Forelimb muscle (tissue), 1 donor: ENCODE results near the gene GPC6. TPM values are rescaled to one million over a fixed set of nuclear protein-coding genes. Genes with fewer than 3 reads are reported as not detected.
A peak's percentile ranks its signal among the peaks of the same experiment; 100 is the strongest.
"Not testable (repeated sequence)": the region's sequence is repeated elsewhere in the genome, so short reads cannot be mapped to it uniquely, and the experiment has no call there.

Experiments
- DNase-seq: peaks from one replicate; pipeline ENCODE4 v3.0.0-alpha.2; 2013; ENCODE audit warnings: low read depth
- polyA plus RNA-seq: library from polyadenylated mRNA; unstranded; fragments of 120-200 nt; gene quantifications from one replicate; pipeline ENCODE4 v1.2.1, GENCODE V29; 2013; ENCODE audit not compliant: insufficient read length

GPC6 gene
- polyA plus RNA-seq, 1 donor, result 8.2 TPM

- no peak for DNase-seq
These were observed 977.6 kb downstream of the GPC6 start for GRCh38 chr13:94204163-94204562.

GRCh38 chr13:94204946-94205345, 978.3 kb downstream of the GPC6 start:
- no peak for DNase-seq

- DNase-seq, result no peak
These were observed 979.3 kb downstream of the GPC6 start for GRCh38 chr13:94205896-94206295.

GRCh38 chr13:94209117-94209516, 982.5 kb downstream of the GPC6 start:
- DNase-seq, result no peak

DNA sequence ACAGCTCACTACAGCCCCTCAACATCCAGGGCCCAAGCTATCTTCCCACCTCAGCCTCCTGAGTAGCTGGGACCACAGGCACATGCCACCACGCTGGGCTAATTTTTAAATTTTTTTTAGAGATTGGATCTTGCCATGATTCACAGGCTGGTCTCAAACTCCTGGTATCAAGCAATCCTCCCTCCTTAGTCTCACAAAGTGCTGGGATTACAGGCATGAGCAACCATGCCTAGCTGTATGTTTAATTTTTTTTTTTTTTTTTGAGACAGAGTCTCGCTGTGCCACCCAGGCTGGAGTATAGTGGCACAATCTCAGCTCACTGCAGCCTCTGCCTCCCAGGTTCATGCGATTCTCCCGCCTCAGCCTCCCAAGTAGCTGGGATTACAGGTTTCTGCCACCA, 983.3 kb downstream of the GPC6 start:
- DNase-seq, result not testable (repeated sequence)

GRCh38 chr13:94210816-94211215, 984.2 kb downstream of the GPC6 start:
- no peak for DNase-seq

DNA sequence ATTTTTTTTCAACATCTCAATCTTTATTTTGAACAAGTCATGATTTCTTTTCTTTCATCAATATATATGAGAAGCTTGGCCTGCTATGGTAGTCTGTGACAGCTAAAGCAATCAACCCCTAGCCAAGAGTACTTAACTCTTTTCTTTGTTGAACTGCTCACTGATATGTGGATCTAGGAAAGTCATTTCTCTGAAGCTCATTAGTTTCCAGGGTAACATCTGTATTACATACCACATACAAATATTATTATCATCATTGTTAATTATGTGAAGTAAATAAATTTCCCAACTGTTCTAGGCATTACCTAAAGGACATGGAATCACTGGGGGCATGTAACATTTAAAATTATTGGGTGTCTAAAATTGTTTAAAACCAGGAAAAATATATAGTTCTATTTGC, 985.6 kb downstream of the GPC6 start:
- DNase-seq, result no peak

DNA sequence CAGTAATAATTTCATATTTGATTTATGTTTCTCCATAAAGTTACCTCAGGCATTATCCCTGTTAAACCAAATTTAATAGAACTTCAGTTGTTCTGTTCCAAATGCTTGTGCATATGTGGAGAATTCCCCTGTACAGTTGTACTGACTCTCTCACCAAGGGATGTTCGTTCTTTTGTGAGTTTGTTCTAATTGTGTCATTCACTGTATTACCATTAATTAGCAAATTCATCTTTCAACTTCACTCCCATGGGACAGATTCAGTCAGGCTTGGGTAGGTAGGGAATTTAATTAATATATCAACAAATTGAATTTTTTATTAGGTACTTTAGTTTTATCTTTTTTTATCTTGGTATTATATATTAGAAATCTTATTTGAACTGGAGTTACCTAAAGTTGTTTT, 987.5 kb downstream of the GPC6 start:
- no peak for DNase-seq

GRCh38 chr13:94214975-94215374, 988.4 kb downstream of the GPC6 start:
- DNase-seq, result no peak

GRCh38 chr13:94216476-94216875, 989.9 kb downstream of the GPC6 start:
- DNase-seq, result no peak

- DNase-seq, result no peak
These were observed 990.8 kb downstream of the GPC6 start for GRCh38 chr13:94217370-94217769.

GRCh38 chr13:94218537-94218936, 991.9 kb downstream of the GPC6 start:
- DNase-seq, result no peak

DNA sequence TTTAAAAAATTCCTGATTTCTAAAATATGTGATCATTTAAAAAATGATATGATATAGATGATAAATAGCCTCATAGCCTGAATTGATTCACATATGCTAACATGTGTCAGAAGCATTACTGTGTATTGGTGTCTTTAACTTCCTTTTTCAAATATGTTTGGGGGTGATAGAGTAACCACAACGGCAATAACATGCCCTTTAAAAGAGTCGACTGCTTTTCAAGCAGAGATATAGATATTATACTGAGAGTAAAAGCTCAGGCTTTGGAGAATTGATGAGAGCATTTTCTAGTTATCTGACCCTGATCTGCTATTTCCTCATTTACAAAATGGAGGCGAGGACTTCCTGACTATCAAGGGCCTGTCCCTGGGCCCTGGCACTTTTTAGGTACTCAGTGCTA, 992.3 kb downstream of the GPC6 start:
- no peak for DNase-seq

DNA sequence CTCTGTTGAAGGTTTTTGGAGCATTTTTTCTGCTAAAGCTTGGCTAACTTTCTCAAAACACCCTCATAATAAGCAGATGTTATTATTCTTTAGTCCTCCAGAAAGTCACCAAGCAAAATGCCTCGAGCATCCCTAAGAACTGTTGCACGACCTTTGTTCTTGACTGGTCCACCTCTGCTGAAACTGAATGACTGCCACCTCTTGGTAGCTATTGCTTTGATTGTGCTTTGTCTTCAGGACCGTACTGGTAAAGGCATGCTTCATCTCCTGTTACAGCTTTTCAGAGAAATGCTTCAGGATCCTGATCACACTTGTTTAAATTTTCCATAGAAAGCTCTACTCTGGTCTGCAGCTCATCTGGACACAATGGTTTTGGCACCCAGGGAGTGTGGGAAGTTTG, 998.1 kb downstream of the GPC6 start:
- DNase-seq, result no peak

- DNase-seq, result no peak
These were observed 1000.8 kb downstream of the GPC6 start for GRCh38 chr13:94227255-94227879.

GRCh38 chr13:94228763-94229162, 1002.2 kb downstream of the GPC6 start:
- peak; percentile 36 for DNase-seq

DNA sequence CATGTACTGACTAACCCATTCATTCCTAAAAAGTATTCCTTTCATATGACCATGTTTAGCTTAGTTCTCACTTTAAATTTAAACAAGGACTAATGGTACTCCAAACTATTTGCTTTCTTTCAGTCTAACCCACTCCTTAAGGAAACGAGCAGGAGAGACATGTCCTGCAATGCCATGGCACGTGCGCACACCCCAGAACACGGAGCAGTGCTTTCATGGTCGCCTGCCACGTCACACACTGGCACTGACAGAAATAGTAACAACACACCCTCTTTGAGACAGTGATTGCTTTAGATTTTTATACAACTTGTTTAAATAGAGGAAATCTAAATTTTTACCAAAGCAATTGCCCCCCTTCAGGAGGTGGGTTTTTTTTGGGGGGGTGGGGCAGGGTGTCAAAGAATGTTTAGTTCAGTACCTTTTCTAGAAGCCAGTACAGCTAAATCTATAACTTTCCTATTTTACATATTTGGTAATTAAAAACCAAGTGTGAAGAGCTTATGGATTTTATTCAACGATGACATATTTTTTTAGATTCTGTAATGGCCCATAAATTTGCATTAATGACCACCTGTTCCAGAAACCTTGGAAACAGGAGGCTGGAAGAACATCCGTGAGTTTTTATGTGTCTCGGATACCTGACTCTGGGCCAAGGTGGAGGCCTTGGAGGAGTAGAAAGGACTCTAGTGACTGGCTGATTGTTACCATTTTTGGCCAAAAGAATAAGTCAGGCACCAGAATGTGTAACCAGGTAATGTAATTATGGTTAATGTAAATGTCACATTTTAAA, 1005.7 kb downstream of the GPC6 start:
- DNase-seq, result no peak

DNA sequence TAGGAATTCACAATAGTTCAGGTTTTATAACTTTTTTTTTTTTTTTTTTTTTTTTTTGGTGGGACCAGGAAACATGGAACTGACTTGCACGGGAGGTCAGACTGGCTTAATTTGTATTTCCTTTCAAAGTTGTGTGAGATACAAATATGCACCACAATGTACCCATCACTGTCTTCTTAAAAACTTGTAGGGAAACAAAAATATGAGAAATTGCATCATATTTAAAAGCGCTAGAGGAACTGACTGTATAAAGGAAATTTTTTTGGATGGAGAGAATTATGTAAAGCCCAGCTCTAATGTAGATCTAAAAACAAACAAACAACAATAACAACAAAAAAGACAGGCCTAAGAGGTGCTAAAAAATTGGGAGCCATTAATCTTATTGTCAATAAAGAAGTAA, 1006.3 kb downstream of the GPC6 start:
- no peak for DNase-seq

DNA sequence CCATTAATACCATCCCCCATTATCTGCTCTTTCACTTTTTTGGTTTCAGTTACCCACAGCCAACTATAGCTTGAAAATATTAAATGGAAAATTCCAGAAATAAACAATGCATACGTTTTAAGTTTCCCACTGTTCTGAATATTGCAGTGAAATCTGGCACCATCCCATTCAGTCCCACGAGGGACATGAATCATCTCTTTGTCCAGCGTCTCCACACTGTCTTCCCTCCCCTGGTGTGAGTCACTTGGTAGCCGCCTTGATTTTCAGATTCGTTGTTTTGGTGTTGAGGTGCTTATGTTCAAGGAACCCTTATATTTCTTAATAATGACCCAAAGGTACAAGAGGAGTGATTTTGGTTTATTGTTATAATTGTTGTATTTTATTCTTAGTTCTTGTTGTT, 1006.8 kb downstream of the GPC6 start:
- peak; percentile 36 for DNase-seq

GRCh38 chr13:94233837-94234236, 1007.2 kb downstream of the GPC6 start:
- DNase-seq, result no peak

GRCh38 chr13:94234738-94235137, 1008.1 kb downstream of the GPC6 start:
- DNase-seq, result no peak

DNA sequence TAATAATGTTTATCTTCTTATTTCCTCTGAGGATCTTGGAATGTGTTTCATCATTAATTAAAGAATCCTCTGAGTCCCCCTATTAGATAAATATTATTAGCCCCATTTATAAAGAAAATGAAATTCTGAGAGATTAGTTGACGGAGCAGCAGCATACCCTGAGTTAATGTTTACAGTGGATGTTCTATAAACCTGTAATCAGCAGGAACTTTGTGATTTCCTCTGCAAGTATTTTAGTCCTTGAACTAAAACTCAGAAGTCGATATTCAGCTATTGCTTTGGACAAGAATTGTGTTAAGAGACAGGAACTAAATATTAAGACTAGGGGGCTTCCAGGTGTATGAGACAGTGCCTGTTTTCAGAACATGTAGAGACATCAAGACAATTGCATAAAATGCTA, 1009.5 kb downstream of the GPC6 start:
- no peak for DNase-seq

DNA sequence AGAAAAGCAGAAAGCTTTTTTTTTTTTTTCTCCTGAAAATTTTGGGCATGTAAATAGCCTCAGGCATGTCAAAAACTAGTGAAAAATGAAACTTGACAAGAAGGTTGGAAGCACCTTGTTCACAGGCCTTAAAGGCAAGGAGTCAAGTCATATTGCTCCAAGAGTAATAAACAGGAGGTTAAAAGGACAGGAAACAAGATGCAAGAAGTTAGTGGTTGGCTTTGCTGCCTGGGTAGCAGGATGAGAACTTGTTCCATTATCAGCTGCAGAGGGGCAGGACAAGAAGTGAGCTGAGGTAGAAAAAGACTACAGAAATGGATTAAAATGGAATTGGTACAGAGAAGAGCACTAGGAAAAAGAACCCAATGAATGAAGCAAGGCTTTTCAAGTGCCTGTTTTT, 1010.3 kb downstream of the GPC6 start:
- DNase-seq, result no peak

GRCh38 chr13:94239135-94239534, 1012.5 kb downstream of the GPC6 start:
- no peak for DNase-seq
